Mesothelial cell of epicardium (in vitro differentiated cells): ENCODE data around the gene STAG2. TPM values are rescaled to one million over a fixed set of nuclear protein-coding genes. Genes with fewer than 3 reads are reported as not detected.
A peak's percentile ranks its signal among the peaks of the same experiment; 100 is the strongest.
"Not testable (repeated sequence)": the region's sequence is repeated elsewhere in the genome, so short reads cannot be mapped to it uniquely, and the experiment has no call there.

Experiments used
- DNase-seq, 2 experiments: peaks; one replicate each; pipeline ENCODE4 v3.0.0; 2021; ENCODE audit warnings: low spot score in 2 of 2; ENCODE audit not compliant: unreplicated experiment in 2 of 2
- H3K27ac Mint-ChIP-seq: 2 replicates; pipeline ENCODE4 v1.8.0; 2021; ENCODE audit warnings: mixed read lengths
- H3K27me3 Mint-ChIP-seq: 2 replicates; pipeline ENCODE4 v1.8.0; 2021; ENCODE audit warnings: low read depth, mixed read lengths
- H3K36me3 Mint-ChIP-seq: 2 replicates; pipeline ENCODE4 v1.8.0; 2021; ENCODE audit warnings: mixed read lengths
- H3K4me1 Mint-ChIP-seq: 2 replicates; pipeline ENCODE4 v1.8.0; 2021; ENCODE audit warnings: mixed read lengths
- H3K4me3 Mint-ChIP-seq: 2 replicates; pipeline ENCODE4 v1.8.0; 2021; ENCODE audit warnings: mild to moderate bottlenecking, moderate library complexity, mixed read lengths
- H3K9me3 Mint-ChIP-seq: 2 replicates; pipeline ENCODE4 v1.8.0; 2021; ENCODE audit warnings: mixed read lengths
- CTCF ChIP-seq: fragments of 200-600 bp; sonication (generic); IDR thresholded peaks from one replicate; pipeline ENCODE4 v1.5.0; 2021; ENCODE audit warnings: antibody characterized with exemption; ENCODE audit not compliant: unreplicated experiment
- total RNA-seq: library from RNA; stranded (reverse); gene quantifications from 3 replicates; pipeline ENCODE4 v1.2.1, GENCODE V29; 2021

The STAG2 gene
- total RNA-seq, 1 donor from 2014 or later = 57.7 TPM

- peaks cover 56% of the 10 kb centered on the region for H3K9me3 Mint-ChIP-seq
Observed at GRCh38 chrX:124113621-124114600, 152.4 kb downstream of the STAG2 start.

GRCh38 chrX:124117325-124117724 lies 155.8 kb downstream of the STAG2 start:
- no peaks in the 10 kb centered on the region for H3K36me3 Mint-ChIP-seq
- no peak overlapping the region for H3K4me3 Mint-ChIP-seq
- H3K9me3 Mint-ChIP-seq = peaks cover 55% of the 10 kb centered on the region
- no peaks in the 10 kb centered on the region for H3K27me3 Mint-ChIP-seq
- no peaks in the 10 kb centered on the region for H3K4me1 Mint-ChIP-seq
- DNase-seq = no peak
- no peak overlapping the region for H3K27ac Mint-ChIP-seq
- no peak for TF ChIP-seq CTCF

More at GRCh38 chrX:124113621-124114600, 152.4 kb downstream of the STAG2 start:
- no peaks in the 10 kb centered on the region for H3K27me3 Mint-ChIP-seq
- peak overlapping the region; percentile 57 for H3K27ac Mint-ChIP-seq
- no peak for TF ChIP-seq CTCF
- DNase-seq = no peak
- H3K4me3 Mint-ChIP-seq = no peak overlapping the region
- no peaks in the 10 kb centered on the region for H3K4me1 Mint-ChIP-seq
- peaks cover 6% of the 10 kb centered on the region for H3K36me3 Mint-ChIP-seq

GRCh38 chrX:124125471-124125870 lies 164.0 kb downstream of the STAG2 start:
- no peak for TF ChIP-seq CTCF
- no peak for DNase-seq
- H3K36me3 Mint-ChIP-seq = no peaks in the 10 kb centered on the region
- no peaks in the 10 kb centered on the region for H3K4me1 Mint-ChIP-seq
- H3K4me3 Mint-ChIP-seq = no peak overlapping the region
- H3K9me3 Mint-ChIP-seq = peaks cover 34% of the 10 kb centered on the region
- no peaks in the 10 kb centered on the region for H3K27me3 Mint-ChIP-seq
- H3K27ac Mint-ChIP-seq = no peak overlapping the region

GRCh38 chrX:124127496-124127895 lies 166.0 kb downstream of the STAG2 start:
- H3K4me3 Mint-ChIP-seq = no peak overlapping the region
- H3K27me3 Mint-ChIP-seq = no peaks in the 10 kb centered on the region
- H3K27ac Mint-ChIP-seq = no peak overlapping the region
- no peak for TF ChIP-seq CTCF
- H3K36me3 Mint-ChIP-seq = no peaks in the 10 kb centered on the region
- H3K9me3 Mint-ChIP-seq = peaks cover 17% of the 10 kb centered on the region
- H3K4me1 Mint-ChIP-seq = no peaks in the 10 kb centered on the region
- no peak for DNase-seq

GRCh38 chrX:124132437-124132836 lies 170.9 kb downstream of the STAG2 start:
- H3K4me3 Mint-ChIP-seq, DNase-seq, H3K4me1 Mint-ChIP-seq, H3K27me3 Mint-ChIP-seq, H3K36me3 Mint-ChIP-seq, H3K27ac Mint-ChIP-seq: not testable (repeated sequence)
- H3K9me3 Mint-ChIP-seq = peaks cover 35% of the 10 kb centered on the region

GRCh38 chrX:124145749-124146148 lies 184.2 kb downstream of the STAG2 start:
- H3K27ac Mint-ChIP-seq = no peak overlapping the region
- no peaks in the 10 kb centered on the region for H3K36me3 Mint-ChIP-seq
- H3K4me1 Mint-ChIP-seq = no peaks in the 10 kb centered on the region
- TF ChIP-seq CTCF = no peak
- H3K9me3 Mint-ChIP-seq = peaks cover 59% of the 10 kb centered on the region
- H3K4me3 Mint-ChIP-seq = no peak overlapping the region
- H3K27me3 Mint-ChIP-seq = no peaks in the 10 kb centered on the region
- no peak for DNase-seq
